ENCODE measurements around the gene FAM110A. TPM values are rescaled to one million over a fixed set of nuclear protein-coding genes. Genes with fewer than 3 reads are reported as not detected.

The FAM110A gene
- total RNA-seq, 1 donor from 2014 or later: 152 TPM

DNA sequence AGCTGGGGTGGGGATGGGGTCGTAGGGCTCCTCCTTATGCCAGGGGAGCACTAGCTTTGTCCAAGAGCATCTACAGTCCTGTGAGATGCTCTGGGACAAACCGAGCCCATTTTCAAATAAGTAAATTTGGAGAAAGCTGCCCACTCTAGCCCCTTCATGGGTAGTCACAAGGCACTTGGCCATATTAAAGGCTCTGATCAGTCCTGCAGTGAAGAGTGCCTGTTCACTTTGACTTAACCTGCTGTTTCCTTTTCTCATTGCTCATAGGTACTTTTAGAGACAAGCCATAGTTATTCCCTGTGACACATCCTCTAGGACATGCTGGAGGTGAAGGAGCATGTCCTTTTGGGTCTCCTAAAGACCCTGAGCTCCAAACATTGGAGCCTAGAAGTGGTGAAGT is 38.4 kb downstream of the FAM110A start:
- Mint-ChIP-seq H3K27me3 (ENCODE audit: unreplicated experiment) (peaks cover 5% of the 10 kb centered on the region), H3K9me3 (ENCODE audit: unreplicated experiment) (peaks cover 7% of the 10 kb centered on the region), H3K4me3 (ENCODE audit: unreplicated experiment) (no peak overlapping the region), H3K4me1 (ENCODE audit: low read depth, unreplicated experiment) (peaks cover 17% of the 10 kb centered on the region), H3K27ac (ENCODE audit: unreplicated experiment) (no peak overlapping the region), H3K36me3 (ENCODE audit: unreplicated experiment) (no peaks in the 10 kb centered on the region)
- DNase-seq: no peak
- TF ChIP-seq, protein P1, sequence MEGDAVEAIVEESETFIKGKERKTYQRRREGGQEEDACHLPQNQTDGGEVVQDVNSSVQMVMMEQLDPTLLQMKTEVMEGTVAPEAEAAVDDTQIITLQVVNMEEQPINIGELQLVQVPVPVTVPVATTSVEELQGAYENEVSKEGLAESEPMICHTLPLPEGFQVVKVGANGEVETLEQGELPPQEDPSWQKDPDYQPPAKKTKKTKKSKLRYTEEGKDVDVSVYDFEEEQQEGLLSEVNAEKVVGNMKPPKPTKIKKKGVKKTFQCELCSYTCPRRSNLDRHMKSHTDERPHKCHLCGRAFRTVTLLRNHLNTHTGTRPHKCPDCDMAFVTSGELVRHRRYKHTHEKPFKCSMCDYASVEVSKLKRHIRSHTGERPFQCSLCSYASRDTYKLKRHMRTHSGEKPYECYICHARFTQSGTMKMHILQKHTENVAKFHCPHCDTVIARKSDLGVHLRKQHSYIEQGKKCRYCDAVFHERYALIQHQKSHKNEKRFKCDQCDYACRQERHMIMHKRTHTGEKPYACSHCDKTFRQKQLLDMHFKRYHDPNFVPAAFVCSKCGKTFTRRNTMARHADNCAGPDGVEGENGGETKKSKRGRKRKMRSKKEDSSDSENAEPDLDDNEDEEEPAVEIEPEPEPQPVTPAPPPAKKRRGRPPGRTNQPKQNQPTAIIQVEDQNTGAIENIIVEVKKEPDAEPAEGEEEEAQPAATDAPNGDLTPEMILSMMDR (IDR thresholded peaks at IDR 0.05; ENCODE audit: partially characterized antibody, unreplicated experiment): no peak

DNA sequence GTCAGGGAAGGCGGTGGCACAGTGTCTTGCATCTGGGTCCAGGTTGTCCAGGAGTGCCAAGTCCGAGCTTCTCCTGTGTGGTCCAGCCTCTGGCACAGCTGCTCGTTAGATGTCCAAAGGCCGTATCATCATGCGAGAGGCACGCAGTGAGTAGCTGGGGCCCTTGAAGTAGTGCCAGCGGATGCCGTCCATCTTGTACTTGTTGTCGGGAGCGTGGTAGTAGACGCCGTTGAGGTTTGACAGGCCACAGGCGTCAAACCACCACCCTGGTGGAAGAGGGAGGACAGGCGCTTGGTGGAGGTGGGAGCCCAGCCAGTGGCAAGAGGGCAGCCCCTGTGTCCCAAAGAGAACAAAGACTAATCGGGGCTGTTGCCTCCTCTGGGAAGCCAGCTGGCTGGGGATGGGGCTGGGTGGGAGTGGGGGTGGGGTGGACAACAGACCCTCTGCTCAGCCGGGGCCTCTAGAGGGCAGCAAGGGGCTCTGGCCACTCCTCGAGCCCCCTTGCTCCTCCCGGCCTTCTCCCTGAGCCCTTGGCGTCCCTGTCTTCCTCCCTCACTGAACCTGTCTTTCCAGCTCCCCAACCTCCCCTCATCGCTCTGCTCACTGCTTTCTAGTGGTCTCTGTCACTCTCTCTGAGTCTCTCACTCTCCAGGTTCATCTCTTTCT is 39.5 kb downstream of the FAM110A start:
- no peaks in the 10 kb centered on the region for H3K36me3 Mint-ChIP-seq (ENCODE audit: unreplicated experiment)
- TF ChIP-seq, protein P1 (IDR thresholded peaks at IDR 0.05; ENCODE audit: partially characterized antibody, unreplicated experiment): no peak
- peaks cover 7% of the 10 kb centered on the region for H3K9me3 Mint-ChIP-seq (ENCODE audit: unreplicated experiment)
- peaks cover 17% of the 10 kb centered on the region for H3K4me1 Mint-ChIP-seq (ENCODE audit: low read depth, unreplicated experiment)
- peaks cover 5% of the 10 kb centered on the region for H3K27me3 Mint-ChIP-seq (ENCODE audit: unreplicated experiment)
- peak overlapping the region; percentile 67 for H3K27ac Mint-ChIP-seq (ENCODE audit: unreplicated experiment)
- peak; percentile 64 for DNase-seq
- H3K4me3 Mint-ChIP-seq (ENCODE audit: unreplicated experiment): peak overlapping the region; percentile 60

DNA sequence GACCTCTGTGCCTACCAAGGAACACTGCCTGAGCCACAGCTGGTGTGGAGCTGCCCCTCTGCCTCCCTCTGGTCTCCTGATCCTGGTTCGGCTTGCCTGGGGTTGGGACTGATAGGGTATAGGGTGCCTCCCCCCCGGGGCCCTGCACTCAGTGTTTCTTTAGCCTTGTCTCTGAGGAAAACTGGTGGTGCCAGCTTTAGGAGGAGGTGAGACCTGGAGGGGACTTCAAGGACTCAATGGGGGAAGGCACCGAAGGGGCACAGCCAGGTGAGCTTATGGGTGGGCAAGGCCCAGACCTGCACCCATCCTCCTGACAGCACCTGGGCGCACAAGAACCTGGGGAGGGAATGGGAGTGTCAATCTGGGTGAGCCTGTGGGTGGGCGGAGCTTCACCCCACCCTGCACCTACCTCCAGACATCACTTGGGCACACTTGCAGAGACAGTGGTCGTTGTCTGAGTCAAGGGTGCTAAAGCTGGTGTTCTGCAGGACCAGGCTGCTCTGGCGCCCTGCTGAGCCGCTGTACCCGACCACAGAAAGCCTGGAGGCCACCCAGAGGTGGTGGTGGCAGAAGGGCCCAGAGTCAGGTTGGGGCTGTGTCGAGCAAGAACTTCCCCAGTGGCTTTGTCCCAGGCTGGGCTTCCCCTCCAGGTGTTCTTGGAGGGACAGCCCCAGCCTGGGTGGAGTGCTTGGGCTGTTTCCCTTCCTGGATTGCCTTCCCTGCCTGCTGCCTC is 40.5 kb downstream of the FAM110A start:
- H3K4me3 Mint-ChIP-seq (ENCODE audit: unreplicated experiment): peak overlapping the region; percentile 60
- no peaks in the 10 kb centered on the region for H3K36me3 Mint-ChIP-seq (ENCODE audit: unreplicated experiment)
- TF ChIP-seq, protein P1 (IDR thresholded peaks at IDR 0.05; ENCODE audit: partially characterized antibody, unreplicated experiment): no peak
- DNase-seq: no peak
- H3K27ac Mint-ChIP-seq (ENCODE audit: unreplicated experiment): peak overlapping the region; percentile 67
- peaks cover 17% of the 10 kb centered on the region for H3K4me1 Mint-ChIP-seq (ENCODE audit: low read depth, unreplicated experiment)
- peaks cover 5% of the 10 kb centered on the region for H3K27me3 Mint-ChIP-seq (ENCODE audit: unreplicated experiment)
- H3K9me3 Mint-ChIP-seq (ENCODE audit: unreplicated experiment): peaks cover 7% of the 10 kb centered on the region

DNA sequence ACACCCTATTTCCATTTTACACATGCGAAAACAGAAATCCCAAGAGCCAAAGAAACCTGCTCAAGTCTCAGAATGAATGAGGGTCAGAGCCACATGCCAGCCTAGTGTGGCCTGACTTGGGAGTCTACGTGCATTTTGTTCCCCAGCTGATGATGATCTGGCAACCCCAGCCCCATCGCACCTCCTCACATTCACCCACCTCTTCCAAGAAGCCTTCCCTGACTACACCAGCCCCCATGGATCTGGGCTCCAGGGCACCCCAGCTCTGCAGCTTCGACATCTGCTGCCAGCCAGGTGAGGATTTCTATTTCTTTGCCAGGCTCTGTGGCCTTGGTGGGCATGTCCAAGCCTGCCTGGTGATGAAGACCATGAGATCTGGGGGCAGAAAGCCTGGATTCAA is 41.6 kb downstream of the FAM110A start:
- Mint-ChIP-seq H3K4me3 (ENCODE audit: unreplicated experiment) (no peak overlapping the region), H3K4me1 (ENCODE audit: low read depth, unreplicated experiment) (peaks cover 17% of the 10 kb centered on the region), H3K9me3 (ENCODE audit: unreplicated experiment) (peaks cover 7% of the 10 kb centered on the region), H3K36me3 (ENCODE audit: unreplicated experiment) (no peaks in the 10 kb centered on the region), H3K27ac (ENCODE audit: unreplicated experiment) (peak overlapping the region; percentile 7), H3K27me3 (ENCODE audit: unreplicated experiment) (peaks cover 5% of the 10 kb centered on the region)
- TF ChIP-seq, protein P1 (IDR thresholded peaks at IDR 0.05; ENCODE audit: partially characterized antibody, unreplicated experiment): no peak
- DNase-seq: no peak

DNA sequence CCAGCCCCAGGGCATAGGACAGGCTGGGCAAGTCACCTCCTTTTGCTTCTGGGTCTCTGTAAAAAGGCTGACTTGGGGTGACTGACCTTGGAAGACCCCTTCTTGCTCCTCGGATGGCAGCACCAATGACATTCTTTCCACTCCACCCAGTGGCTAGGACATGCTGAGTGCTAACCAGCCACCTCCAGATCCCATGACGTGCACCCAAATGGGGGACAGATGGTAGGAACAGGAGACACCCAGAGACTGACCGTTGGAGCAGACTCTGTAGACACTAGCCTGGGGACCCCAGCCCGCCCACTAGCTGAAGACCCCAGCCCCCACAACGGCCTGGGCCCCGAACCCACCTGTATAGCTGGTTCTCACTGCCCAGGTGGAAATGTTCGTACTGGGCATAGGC is 44.3 kb downstream of the FAM110A start:
- Mint-ChIP-seq H3K36me3 (ENCODE audit: unreplicated experiment) (no peaks in the 10 kb centered on the region), H3K4me1 (ENCODE audit: low read depth, unreplicated experiment) (peaks cover 14% of the 10 kb centered on the region), H3K27ac (ENCODE audit: unreplicated experiment) (no peak overlapping the region), H3K9me3 (ENCODE audit: unreplicated experiment) (peaks cover 5% of the 10 kb centered on the region), H3K4me3 (ENCODE audit: unreplicated experiment) (no peak overlapping the region), H3K27me3 (ENCODE audit: unreplicated experiment) (peaks cover 9% of the 10 kb centered on the region)
- no peak for DNase-seq
- TF ChIP-seq, protein P1 (IDR thresholded peaks at IDR 0.05; ENCODE audit: partially characterized antibody, unreplicated experiment): no peak

Measured in glutamatergic neuron (in vitro differentiated cells).